Measurements from ENCODE around the gene GATAD2B.

GRCh38 chr1:153852170-153852569, 70.6 kb downstream of the GATAD2B start:
- TF ChIP-seq REST (IDR thresholded peaks at IDR 0.05; ENCODE audit: insufficient read depth in 1 of 2, low read depth in 2 of 2, low read length in 2 of 2) (no peak), TAF1 (IDR thresholded peaks at IDR 0.05; ENCODE audit: borderline replicate concordance, insufficient read depth, low read length) (no peak), POLR2AphosphoS5 (IDR thresholded peaks at IDR 0.05; ENCODE audit: low read depth, low read length) (no peak), SIN3A (IDR thresholded peaks at IDR 0.05; ENCODE audit: borderline replicate concordance, insufficient read depth, low read length) (no peak)

All from PFSK-1 (cell line).